ENCODE data around the gene CDH22.
A peak's percentile ranks its signal among the peaks of the same experiment; 100 is the strongest.

The CDH22 gene

DNA sequence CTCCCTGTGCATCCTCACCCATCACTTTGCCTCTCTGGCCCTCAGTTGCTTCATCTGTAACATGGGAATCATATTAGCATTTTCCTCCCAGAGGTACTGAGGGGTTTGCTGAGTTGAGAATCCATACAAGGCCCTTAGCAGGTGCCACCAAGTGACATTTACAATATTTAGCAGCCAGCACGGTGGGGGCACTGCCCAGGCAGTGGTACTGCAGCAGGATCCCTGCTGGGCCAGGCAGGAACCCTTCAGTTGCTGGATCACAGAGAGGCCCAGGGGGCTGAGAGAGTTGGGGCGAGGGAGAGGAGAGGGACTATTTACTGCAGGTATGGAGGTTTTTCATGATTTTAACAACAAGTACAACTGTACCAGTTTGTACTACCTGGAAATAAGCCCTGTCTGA lies 65.9 kb downstream of the CDH22 start:
- DNase-seq, result no peak

DNA sequence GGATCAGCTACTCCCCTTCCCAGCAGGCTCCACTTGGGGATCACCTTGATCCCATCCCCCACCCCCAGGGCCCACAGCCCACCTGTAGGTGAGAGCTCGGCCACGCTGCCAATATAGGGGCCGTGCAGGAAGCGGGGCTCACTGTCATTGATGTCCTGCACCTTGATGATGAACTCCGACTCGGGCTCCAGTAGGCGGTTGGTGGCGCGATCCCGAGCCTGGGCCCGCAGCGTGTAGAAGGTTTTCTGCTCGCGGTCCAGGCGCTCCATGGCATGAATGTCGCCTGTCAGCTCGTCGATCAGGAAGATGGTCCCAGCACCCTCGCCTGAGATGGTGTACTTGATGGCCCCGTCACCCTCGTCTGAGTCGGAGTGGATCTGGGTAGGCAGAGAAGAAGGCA lies 67.4 kb downstream of the CDH22 start:
- DNase-seq, result no peak

DNA sequence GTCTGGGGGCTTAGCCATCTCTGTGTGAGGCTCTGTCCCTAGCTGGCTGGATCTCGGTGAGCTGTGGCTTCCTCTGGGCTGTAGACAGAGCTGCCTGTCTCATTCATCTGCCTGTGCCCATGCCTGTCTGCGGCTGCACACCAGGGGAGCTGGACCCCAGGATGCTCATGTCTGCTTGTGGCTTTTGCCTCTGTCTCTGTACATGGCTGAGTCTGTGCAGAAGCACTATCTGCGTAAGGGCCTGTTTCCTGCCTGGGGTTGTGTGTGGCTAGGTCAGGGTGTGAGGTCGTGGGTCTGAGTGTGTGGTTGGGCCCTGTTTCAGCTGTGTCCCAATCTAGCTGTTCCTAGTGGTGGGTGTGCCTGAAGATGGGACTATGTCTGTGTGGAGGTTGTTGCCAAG lies 68.2 kb downstream of the CDH22 start:
- no peak for DNase-seq

DNA sequence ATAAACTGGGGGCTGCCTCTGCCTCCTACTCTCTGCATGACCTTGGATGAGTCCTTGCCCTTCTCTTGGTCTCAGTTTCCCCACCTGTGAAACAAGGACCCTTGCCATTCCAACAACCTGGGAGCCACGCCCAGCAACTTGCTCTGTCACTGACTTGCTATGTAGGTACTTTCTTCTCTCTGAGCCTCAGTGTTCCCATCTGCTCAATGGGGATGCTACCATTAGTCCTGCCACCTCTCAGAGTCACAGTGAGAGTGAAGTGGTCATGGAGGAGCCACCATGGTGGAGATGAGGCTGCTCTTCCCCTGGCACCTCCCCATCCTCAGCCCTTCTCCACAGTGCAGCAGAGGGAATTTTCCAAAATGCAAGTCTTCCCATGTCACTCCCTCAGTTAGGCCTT lies 70.6 kb downstream of the CDH22 start:
- DNase-seq, result no peak

DNA sequence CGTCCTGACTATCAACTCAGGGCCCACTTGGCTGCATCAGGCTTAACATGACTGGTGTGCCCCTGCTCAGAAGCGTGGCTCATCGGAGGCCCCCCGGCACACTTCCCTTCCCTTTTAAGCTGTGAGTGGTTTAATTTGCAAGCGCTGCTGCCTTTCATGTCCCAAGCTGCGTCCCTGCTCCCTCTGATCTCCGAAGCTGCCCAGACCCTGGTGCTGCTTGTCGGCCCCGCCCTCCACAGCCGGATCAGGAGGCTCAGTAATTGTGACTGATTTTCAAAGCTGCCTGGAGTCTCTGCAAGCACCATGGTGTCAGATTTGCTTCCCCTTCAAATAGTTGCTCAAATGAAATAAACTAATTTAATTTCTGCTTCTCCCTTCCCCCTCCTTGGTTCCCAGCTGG lies 71.1 kb downstream of the CDH22 start:
- DNase-seq, result no peak

DNA sequence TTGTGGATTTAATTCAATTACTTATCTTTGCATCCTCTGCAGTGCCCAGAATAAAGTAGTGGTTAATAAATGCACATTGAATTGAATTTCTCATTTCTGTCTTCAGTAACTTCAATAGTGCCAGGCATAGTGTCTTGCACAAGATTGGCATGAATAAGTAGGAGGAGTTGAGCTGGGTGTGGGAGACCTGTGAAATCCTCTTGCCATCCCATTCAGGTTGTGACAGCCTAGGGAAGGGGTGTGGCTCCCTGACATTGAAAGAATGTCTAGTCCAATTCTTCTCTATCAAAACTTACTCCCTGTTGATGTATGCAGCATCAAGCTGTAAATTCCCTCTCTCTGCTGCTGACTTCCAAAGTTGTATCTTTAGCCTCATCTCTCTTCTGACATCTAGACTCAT lies 73.2 kb downstream of the CDH22 start:
- no peak for DNase-seq

DNA sequence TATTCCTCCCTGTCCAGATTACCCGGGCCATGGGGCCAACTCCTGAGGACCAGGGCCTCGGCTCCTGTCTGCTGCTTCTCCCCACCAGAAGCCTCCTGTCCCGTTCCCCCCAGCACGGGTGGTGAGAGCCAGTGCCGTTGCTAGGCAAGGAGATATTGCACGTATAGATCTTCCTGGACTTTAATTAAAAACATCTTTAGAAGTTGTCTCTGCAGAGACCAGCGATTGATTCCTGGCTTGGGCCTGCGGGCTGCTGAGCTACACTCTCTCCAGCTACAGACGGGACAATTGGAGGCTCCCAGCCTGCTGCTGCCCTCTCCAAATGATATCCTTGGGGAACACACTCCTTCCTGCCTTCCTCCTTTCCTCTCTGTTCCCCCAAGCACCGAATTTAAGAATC lies 74.6 kb downstream of the CDH22 start:
- no peak for DNase-seq

DNA sequence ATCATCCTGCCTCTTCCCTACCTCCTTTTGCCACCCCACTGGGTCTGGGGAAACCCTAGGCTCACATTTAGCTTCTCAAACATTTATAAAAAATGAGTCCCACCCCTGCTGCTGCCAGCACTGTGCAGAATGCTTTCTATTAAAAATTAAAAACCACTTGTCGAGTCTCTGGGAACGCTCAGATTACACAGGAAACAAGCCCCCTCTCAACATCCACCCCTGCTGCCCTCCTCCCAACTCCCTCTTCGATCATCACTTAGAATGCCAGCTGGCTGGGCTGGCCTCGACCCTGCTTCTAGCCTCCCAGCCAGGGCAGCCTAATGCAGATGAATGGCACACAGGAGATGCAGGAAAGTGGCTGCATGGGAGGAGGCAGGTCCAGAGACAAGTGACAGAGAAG lies 75.8 kb downstream of the CDH22 start:
- no peak for DNase-seq

DNA sequence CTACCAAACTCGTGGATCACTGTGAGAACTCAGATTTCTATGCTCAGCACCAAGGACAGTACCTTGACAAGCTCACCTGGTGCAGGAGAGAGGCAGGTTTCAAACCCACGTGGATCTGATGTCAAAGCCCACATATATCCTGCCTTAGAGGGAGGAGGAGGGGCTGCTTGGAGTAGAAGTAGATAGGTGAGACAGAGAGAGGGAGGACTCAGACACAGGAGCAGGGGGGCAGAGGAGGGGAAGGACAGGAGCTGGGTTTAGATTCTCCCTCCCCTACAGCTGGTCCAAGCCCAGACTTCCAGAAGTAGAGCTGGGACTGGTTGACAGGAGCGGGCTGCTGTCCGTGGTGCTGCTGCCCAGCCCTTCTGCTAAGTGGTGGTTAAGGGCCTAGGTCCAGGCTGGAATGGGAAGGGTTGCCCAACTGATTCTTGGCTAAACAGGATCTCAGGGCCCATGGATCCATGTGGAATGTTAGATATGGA lies 77.5 kb downstream of the CDH22 start:
- DNase-seq, result no peak

DNA sequence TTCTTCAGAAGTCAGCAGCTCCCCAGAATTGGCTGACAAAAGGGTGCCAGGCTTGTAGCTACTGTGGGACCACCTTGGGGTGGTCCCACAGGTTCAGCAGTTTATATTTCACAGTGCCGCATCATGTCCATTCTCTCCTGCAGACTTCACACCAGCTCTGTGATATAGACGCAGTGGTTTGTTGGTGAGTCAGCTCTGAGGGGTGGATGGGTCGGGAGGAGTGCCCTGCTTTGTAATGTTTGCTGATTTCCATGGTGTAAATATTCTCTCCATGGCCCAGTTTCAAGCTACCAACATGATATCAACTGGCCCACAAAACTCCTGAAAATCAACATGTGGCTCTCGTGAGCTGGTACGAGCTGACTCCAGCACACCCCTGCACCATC lies 78.2 kb downstream of the CDH22 start:
- no peak for DNase-seq

DNA sequence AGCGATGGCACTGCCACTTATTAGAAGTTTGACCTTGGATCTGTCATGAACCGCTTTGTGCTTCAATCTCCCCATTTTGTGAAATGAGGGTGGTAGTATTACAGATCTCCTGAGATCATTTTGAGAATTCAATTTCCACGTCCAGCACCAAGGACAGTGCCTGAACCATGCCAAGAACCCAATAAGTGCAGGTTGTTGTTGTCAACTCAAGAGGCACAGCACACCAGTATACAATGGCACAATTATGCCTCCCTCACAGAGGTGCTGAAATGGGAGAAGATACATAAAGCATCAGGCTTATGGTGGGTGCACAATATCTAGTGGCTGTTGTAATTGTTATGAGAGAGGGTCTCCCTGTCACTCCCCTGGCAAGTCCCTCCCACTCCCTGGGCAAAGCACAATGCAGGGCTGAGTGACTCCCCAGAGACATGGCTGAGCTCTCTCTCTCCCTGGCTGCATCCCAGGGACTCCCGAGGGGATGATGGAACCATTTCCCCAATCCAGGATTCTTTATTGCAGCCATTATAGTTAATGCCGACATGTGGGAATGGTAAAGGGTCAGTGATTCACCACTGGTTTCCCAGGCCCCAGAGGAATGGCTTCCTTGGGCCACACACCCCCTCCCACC lies 78.7 kb downstream of the CDH22 start:
- DNase-seq, result no peak

DNA sequence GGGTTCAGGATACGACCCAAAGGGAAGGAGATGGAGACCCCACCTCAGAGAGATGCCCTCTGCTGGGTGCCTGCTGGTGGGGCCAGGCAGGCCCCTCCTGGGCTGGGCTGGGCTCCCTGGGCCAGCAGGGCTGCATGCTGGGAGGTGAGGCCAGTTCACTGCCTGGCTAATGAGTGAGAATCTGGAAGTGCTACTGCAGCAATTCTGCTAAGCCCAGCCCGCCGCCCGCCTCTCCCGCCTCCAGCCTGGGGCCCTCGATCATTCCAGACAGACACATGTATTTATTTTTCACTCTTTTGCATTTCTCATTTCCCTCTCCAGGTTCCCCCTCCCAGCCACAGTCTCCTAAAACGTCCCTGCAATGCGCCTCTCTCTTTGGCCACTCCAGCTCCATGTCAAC lies 79.6 kb downstream of the CDH22 start:
- DNase-seq, result no peak

DNA sequence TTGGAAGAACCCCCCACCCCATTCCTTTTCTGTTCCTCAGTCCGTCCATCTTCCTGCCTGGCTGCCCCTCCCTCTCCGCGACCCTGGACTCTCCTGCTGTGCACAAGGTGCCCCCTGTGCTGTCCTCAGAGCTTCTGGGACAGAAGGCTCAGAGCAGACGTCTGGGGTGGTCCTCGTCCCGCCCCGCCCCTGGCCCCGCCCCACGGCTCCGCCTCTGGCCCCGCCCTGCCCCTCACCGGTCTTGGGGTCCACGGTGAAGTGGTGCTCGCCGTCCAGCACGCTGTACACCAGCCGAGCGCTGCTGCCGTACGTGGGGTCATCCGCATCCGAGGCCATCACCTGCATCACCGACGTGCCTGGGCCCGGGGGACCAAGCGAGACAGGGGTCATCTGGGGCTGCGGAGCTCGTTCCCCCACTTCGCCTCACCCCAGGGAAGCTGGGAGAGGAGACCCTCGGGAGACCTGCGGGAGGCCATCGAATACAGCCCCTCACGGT lies 81.0 kb downstream of the CDH22 start:
- no peak for DNase-seq

DNA sequence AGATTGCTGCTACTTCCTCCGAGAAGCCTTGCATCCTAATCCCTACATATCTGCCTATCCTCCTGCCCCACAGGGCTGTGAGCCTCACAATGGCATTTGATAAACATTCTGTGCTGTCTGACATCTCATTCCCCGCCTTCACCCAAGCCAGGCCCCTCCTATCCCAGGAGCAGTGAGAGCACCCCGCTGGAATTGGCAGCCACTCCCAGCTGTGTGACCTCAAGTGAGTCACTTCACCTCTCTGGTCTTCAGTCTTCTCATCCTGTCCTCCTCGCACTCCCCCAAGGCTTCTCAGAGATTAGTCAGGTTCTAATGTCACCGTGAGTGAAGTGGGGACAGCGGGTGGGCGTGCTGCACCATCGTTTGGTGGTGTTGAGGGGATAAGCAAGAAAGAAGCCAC lies 81.7 kb downstream of the CDH22 start:
- peak in 1 of 51 donors; percentile 16 for DNase-seq

DNA sequence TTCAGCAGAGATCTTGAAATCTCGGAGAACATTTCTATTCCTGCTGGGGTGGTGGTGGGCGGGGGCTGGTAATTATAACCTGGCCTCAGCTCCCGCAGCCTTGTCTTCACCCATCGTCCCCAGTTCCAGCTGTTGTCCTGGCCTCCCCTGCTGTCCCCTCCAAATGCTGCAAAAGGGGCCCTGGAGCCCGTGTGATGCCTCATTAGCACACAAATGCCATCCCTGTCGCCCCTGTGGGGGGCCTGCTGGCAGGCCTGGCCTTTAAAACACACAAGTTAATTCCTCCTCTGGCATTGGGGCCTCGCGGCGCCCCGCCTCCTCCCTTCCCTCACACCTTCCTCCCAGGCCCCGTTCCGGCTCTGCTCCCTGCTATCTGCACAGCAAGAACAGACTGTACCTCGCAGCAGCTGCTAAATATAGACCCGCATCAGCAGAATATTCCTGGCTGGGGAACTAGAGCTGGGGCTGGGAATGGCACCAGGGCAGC lies 85.7 kb downstream of the CDH22 start:
- peak in 24 of 51 donors; percentile 6 to 74 (median 26) for DNase-seq

DNA sequence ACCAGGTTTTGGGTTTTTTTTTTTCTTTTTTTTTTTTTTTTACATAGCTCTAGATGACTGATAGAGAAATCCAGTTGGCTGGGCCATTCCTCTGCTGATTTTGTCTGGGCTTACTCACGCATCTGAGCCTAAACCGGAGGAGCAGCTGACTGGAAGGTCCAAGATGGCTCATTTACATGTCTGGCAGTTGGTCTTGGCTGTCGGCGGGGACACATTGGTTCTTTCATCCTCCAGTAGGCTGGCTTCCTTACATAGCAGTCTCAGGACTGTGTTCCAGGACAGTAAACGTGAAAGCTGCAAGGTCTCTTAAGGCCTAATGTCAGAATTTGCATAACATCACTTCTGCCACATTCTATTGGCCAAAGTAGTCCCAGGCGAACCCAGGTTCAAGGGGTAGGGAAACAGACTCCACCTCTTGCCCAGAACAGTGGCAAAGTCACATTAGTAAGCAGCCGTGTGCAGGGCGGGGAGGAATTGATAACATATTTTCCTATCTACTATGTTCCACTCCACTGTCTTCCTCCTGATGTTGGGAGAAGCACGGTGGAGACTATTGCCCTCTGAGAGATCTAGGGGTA lies 87.0 kb downstream of the CDH22 start:
- peak in 5 of 51 donors; percentile 11 to 38 (median 14) for DNase-seq

DNA sequence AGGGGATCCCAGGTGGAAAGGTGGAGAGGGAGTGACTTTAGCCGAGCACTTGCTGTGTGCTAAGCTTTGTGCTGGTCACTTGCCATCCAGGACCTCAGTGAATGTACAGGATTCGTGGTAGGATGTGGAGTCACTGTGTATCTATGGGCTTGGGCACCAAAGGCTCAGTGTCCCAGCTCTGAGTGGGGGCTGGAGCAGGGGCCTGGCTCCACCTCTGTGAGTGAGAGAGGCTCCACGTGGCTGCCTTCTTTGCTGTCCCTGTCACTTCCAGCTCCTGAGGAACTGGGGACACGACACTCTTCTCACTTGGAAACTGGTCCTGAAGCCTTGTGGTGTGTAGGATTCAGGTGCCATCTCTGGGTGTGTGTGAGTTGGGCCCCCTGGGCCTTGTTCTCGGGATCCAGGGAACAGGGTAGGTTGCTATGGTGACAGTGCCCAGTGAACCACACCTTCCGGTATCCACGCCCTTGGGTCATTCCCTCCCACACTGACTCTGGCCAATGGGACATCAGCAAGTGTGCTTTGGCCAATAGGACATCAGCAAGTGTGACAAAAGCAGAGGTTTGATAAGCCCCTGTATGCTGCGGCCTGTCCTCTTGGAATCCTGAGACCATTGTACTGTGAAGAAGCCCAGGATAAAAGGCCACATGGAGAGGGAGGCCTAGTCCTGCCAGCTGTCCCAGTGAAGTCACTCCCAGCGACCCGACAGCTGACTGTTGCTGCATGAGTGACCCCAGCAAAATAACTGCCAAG lies 87.7 kb downstream of the CDH22 start:
- DNase-seq, result peak in 21 of 51 donors; percentile 7 to 76 (median 37)

DNA sequence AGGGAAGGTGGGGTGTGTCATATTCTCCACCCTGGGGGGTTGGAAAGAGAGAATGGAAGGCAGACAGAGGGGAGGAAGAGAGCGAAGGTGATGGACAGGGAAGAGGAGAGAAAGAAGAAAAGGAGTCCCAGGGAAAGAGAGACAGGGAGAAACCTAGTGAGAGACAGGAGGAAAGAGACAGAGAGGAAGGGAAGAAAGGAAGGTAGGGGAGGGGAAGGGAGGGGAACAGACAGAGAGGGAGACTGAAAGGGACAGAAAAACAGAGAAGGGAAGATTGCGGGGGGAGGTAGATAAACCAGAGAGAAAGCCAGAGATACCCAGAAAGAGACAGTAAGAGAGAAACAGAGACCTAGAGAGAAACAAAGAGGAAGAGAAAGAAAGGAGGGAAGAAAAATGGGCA lies 88.4 kb downstream of the CDH22 start:
- DNase-seq, result no peak

DNA sequence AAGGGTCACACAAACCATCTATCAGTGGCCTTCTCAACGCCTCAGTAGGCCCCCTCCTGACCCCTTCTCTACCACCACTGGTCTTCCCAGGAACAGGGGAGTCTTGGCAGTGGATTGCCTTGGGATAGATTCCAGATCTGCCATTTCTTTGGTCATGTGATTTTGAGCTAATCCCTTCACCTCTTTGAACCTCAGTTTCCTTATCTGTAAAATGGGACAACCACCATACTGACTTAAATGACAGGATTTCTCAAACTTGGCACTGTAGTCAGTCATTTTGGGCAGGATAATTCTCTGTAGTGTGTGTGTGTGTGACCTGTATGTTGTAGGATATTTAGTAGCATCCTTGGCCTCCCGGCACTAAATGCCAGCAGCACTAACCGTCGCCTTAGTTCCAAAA lies 89.1 kb downstream of the CDH22 start:
- DNase-seq, result no peak

DNA sequence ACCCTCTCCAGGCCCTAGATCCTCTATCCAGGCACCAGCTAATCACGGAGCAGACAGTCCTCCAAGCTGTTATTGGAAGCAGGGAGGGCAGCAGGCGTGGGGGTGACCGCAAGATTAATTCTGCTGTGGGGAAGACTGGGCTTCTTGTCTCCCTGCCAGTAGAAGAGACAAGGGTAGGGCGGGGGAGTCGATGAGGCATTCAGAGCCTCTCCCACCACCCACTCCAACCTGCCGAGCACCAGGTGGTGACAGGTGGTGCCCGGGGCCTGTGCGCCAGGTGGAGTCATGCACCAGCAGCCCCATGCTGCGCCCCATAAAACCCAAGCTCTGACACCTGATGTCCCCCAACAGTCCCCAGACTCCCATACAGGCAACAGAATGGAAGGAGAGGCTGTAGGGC lies 89.6 kb downstream of the CDH22 start:
- no peak for DNase-seq

DNA sequence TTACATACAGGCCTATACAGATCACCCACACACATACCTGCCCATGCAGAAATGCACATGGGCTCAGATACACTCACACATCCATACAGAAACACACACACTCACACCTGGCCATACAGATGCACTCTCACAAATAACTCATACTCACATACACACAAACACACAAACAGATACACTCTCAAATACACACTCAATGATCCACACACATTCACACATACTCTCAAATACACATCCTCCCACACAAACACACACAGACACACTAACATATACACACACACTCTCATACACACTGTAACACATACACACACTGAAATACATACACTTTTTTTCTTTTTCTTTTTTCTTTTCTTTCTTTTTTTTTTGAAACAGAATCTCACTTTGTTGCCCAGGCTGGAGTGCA lies 90.7 kb downstream of the CDH22 start:
- DNase-seq, result no peak

DNA sequence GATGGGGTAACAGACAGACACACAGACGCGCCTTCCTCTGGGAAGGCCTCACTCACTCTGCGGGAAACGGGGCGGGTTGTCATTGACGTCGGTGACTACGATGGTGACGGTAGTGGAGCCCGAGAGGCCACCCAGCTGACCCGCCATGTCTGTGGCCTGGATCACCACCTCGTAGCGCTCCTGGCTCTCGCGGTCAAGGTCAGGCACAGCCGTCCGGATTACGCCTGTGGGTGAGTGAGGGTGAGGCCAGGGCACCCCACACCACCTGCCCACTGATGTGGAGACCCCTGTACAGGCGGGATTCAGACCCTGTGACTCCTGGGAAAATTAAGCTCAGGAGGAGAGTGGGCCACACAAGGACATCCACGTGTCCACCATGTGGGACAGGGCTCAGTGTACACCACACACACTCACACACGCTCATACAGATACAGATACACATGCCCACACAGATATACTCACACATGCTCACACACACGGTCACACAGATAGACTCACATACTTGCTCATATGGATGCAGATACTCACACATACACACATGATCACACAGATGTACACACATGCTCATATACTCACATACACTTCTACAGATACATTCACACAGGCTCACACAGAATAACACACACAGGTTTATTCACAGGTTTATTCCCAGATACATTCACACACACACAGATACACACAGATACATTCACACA lies 91.4 kb downstream of the CDH22 start:
- DNase-seq, result no peak

All from hypothalamus (tissue), 51 donors.